T-helper 17 cell (primary cell): ENCODE measurements around the gene ADAMTS12. TPM values are rescaled to one million over a fixed set of nuclear protein-coding genes. Genes with fewer than 3 reads are reported as not detected.

ENCODE experiments used
- ATAC-seq: fragments of 150-1000 bp; cut with Tn5 transposase; 2 replicates; pipeline ENCODE4 v1.10.0; 2021; ENCODE audit warnings: mild to moderate bottlenecking, moderate library complexity
- DNase-seq, 3 donors: peaks; one replicate each; pipeline versions ENCODE4 v3.0.0 to v3.0.0-alpha.2; 2020 to 2021
- H3K9me3 ChIP-seq: one replicate; pipeline ENCODE4 v1.7.0; 2013; ENCODE audit warnings: low read length, mild to moderate bottlenecking; ENCODE audit not compliant: control insufficient read depth, poor library complexity, severe bottlenecking
- H3K27ac Mint-ChIP-seq: one replicate; pipeline ENCODE4 v1.8.0; 2022; ENCODE audit warnings: mild to moderate bottlenecking, moderate library complexity, mixed read lengths
- H3K27me3 Mint-ChIP-seq: one replicate; pipeline ENCODE4 v1.8.0; 2022; ENCODE audit warnings: mixed read lengths
- H3K36me3 Mint-ChIP-seq: one replicate; pipeline ENCODE4 v1.8.0; 2022; ENCODE audit warnings: low read depth, mixed read lengths
- H3K4me1 Mint-ChIP-seq: one replicate; pipeline ENCODE4 v1.8.0; 2022; ENCODE audit warnings: mild to moderate bottlenecking, mixed read lengths
- H3K4me3 Mint-ChIP-seq: one replicate; pipeline ENCODE4 v1.8.0; 2022; ENCODE audit warnings: mild to moderate bottlenecking, moderate library complexity, mixed read lengths
- total RNA-seq, 4 donors: library from RNA in 2 of 4; stranded (reverse) in 2 of 4; gene quantifications; one replicate each; pipeline ENCODE4 v1.2.3 and lab custom pipeline; 2022 to 2026

ADAMTS12 gene
- total RNA-seq, 2 donors from 2014 or later, result not detected

DNA sequence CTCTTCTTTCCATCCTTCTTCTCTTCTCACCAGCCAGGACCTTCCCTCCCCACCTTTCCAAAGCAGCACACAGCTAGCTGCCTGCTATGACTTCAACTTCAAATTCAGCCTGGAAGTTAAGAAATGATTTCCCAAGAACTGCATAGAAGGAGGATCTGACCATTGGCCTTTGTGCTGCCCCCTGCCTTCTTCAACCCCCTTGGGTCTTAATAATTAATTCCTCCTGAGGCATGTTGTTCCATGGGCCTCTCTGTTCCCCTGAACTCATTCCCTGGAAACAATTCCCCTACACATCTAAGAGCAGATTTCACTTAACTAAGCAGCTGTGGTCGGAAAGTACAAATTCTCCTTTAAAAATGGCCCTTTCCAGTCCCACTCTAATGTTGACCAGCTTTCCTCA lies 62.4 kb downstream of the ADAMTS12 start:
- Mint-ChIP-seq H3K27ac (no peak overlapping the region), H3K4me3 (no peak overlapping the region), H3K36me3 (no peaks in the 10 kb centered on the region), H3K4me1 (no peaks in the 10 kb centered on the region), H3K27me3 (peaks cover 22% of the 10 kb centered on the region)
- no peak for ATAC-seq
- DNase-seq, result no peak
- no peaks in the 10 kb centered on the region for H3K9me3 ChIP-seq

- Mint-ChIP-seq H3K4me1 (no peaks in the 10 kb centered on the region), H3K27me3 (peaks cover 24% of the 10 kb centered on the region), H3K4me3 (no peak overlapping the region), H3K36me3 (no peaks in the 10 kb centered on the region), H3K27ac (no peak overlapping the region)
- no peaks in the 10 kb centered on the region for H3K9me3 ChIP-seq
- DNase-seq (no peak), ATAC-seq (no peak)
Measured at GRCh38 chr5:33828626-33829308, 63.0 kb downstream of the ADAMTS12 start.

DNA sequence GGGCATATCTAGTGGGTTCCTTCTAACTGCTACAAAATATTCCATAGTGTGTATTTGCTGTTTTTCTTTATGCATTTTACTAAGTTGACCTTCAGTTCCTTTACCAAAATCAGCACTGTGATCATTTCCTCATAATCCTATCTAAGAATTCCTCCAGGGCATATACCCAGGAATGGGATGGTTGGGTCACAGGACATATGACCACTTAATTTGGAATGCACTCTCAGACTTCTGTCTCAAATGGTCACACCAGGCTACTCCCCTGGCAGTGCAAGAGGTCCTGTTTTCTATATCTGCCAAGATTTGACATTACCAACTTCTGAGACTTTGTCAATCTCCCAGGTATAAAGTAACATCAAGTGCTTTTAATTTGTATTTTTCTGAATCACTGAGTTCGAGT lies 63.9 kb downstream of the ADAMTS12 start:
- Mint-ChIP-seq H3K4me1 (no peaks in the 10 kb centered on the region), H3K36me3 (no peaks in the 10 kb centered on the region), H3K27me3 (peaks cover 32% of the 10 kb centered on the region), H3K27ac (no peak overlapping the region), H3K4me3 (no peak overlapping the region)
- ATAC-seq (no peak), DNase-seq (no peak)
- H3K9me3 ChIP-seq, result no peaks in the 10 kb centered on the region

DNA sequence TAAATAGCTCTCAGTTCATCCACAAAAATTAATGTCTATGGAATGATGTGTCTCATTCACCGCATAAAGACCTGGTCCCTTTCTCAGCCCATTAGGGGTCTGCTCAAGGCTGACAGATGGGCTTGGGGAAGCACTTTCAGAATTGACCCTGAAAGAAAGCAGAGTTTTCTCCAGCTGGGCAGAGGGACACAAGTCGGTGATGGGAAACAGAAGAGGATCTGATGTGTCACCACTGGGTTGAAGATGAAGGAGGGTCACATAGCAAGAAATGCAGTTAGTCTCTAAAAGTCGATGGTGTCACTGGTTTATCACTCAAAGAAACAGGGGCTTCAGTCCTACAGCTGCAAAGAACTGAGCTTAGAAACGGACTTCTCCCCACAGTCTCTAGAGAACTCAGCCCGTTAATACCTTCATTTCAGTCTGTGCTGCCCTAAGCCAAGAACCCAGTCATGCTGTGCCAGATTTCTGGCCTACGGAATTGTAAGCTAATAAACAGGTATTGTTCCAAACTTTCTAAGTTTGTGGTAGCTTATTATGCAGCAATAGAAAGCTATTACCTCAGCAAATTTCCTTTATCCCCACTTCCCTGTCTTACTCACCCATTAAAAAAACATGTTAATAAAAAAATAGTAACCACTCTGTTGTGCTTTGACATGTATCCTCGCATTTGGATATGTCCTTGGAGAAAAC lies 64.6 kb downstream of the ADAMTS12 start:
- ATAC-seq (no peak), DNase-seq (no peak)
- no peaks in the 10 kb centered on the region for H3K4me1 Mint-ChIP-seq
- no peak overlapping the region for H3K4me3 Mint-ChIP-seq
- no peaks in the 10 kb centered on the region for H3K36me3 Mint-ChIP-seq
- no peaks in the 10 kb centered on the region for H3K9me3 ChIP-seq
- H3K27ac Mint-ChIP-seq, result no peak overlapping the region
- peaks cover 32% of the 10 kb centered on the region for H3K27me3 Mint-ChIP-seq

DNA sequence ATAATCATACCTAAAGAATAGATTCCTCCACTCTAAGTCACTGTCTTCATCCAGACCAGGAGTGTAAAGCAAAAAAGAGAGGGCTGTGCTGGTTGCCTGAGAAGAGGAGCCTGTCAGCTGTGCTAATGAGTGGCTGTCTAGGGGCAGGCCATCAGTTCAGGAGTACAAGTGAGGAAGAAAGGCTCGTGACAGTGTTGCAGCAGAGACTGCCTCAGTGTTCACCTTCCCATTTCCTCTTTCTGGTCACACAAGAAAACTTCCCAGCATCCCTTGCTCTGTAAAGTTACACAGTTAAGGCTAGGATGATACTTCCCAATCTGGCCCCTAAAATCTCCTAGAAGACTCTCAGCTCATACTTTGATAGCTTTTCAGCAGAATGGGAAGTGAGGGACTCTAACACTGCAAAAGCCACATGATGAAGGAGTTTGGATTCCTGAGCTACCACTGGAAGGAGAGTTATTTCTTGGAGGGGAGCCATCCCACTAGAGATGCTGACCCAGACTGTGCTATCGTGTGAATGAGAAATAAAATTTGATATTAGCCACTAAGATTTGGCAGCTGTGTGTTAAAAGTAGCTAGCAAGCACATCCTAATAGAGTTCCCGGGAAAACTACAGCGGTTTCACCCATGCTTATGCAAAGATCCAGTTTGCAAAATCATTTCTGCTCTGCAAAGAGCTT lies 67.1 kb downstream of the ADAMTS12 start:
- Mint-ChIP-seq H3K4me1 (no peaks in the 10 kb centered on the region), H3K36me3 (no peaks in the 10 kb centered on the region), H3K27me3 (peaks cover 34% of the 10 kb centered on the region), H3K4me3 (no peak overlapping the region), H3K27ac (no peak overlapping the region)
- no peak for DNase-seq
- H3K9me3 ChIP-seq, result no peaks in the 10 kb centered on the region
- ATAC-seq, result no peak

DNA sequence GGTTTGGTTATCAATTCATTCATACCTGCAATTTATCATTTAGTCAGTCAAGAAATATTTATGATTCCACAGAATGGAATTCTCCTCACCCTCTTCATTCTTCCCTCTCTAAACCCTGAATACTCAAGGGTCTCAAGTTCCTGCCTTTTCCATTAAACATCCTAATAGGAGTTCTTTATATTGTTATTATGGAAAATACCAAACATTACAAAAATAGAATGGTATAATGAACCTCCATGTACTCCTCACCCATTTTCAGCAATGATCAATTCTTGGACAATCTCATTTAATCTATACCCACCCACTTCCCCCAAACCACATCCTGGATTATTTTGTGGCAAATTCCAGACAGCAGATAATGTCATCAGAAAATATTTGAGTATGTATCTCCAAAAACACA lies 74.5 kb downstream of the ADAMTS12 start:
- no peaks in the 10 kb centered on the region for H3K36me3 Mint-ChIP-seq
- no peak overlapping the region for H3K27ac Mint-ChIP-seq
- peaks cover 5% of the 10 kb centered on the region for H3K27me3 Mint-ChIP-seq
- no peaks in the 10 kb centered on the region for H3K9me3 ChIP-seq
- no peaks in the 10 kb centered on the region for H3K4me1 Mint-ChIP-seq
- H3K4me3 Mint-ChIP-seq, result no peak overlapping the region
- no peak for DNase-seq
- ATAC-seq, result no peak

DNA sequence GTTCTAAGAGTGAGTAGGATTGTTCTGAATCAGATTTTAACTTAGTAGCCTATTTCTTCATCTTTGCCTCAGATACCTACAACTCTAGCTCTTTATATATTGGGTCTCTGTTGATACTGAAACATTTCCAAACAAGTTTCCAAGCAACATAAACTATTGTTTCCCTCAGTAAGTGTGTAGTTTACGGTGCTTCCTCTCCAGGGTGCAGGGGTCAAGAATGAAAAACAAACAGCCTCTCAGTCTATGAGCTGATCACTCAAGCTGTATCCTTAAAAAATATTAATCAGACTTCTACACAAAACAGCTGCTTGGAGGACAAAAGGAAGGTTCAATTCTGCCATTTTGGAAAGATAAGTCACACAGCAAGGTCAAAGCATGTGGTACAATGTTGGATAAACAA lies 75.0 kb downstream of the ADAMTS12 start:
- Mint-ChIP-seq H3K27me3 (peaks cover 5% of the 10 kb centered on the region), H3K36me3 (no peaks in the 10 kb centered on the region), H3K27ac (no peak overlapping the region), H3K4me1 (no peaks in the 10 kb centered on the region), H3K4me3 (no peak overlapping the region)
- no peak for DNase-seq
- ATAC-seq, result no peak
- H3K9me3 ChIP-seq, result no peaks in the 10 kb centered on the region

GRCh38 chr5:33812746-33813145 lies 79.0 kb downstream of the ADAMTS12 start:
- DNase-seq, result no peak
- H3K27me3 Mint-ChIP-seq, result no peaks in the 10 kb centered on the region
- no peaks in the 10 kb centered on the region for H3K9me3 ChIP-seq
- H3K27ac Mint-ChIP-seq, result no peak overlapping the region
- no peak for ATAC-seq
- H3K4me3 Mint-ChIP-seq, result no peak overlapping the region
- H3K36me3 Mint-ChIP-seq, result no peaks in the 10 kb centered on the region
- H3K4me1 Mint-ChIP-seq, result peaks cover 5% of the 10 kb centered on the region

DNA sequence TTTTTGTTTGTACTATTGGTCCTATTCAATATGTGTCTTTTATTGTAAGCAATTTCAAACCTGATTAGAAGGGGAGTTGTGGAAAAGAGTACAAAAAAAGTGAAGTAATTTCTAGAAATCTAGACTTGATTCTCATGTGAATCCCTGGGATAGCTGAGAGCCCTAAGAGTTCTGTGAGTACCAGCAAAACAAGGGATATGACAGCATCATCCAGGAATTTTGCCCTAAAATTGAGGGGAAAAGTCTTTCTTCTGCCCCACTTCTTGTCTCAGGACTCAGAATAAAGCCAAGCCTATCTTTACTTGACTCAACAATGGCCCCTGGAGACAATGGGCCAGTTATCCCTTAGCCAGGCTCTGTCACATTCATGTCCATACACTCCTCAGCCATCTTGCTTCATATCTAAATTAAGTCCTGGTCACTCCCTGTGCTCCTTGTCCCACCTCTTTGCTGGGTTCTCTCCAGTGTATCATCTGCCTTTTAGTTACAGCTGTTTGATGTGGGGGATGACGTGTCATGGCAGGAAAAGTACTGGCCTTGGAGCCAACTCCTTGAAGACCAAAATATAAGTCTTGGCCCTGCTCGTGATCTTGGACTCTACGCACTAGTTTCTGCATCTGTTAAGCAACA lies 81.2 kb downstream of the ADAMTS12 start:
- DNase-seq (no peak), ATAC-seq (no peak)
- no peaks in the 10 kb centered on the region for H3K9me3 ChIP-seq
- Mint-ChIP-seq H3K36me3 (no peaks in the 10 kb centered on the region), H3K4me1 (peaks cover 5% of the 10 kb centered on the region), H3K4me3 (no peak overlapping the region), H3K27me3 (no peaks in the 10 kb centered on the region), H3K27ac (no peak overlapping the region)

GRCh38 chr5:33809936-33810335 lies 81.9 kb downstream of the ADAMTS12 start:
- ATAC-seq, result no peak
- DNase-seq, result no peak
- no peaks in the 10 kb centered on the region for H3K9me3 ChIP-seq
- Mint-ChIP-seq H3K4me1 (peaks cover 5% of the 10 kb centered on the region), H3K4me3 (no peak overlapping the region), H3K36me3 (no peaks in the 10 kb centered on the region), H3K27me3 (no peaks in the 10 kb centered on the region), H3K27ac (no peak overlapping the region)

DNA sequence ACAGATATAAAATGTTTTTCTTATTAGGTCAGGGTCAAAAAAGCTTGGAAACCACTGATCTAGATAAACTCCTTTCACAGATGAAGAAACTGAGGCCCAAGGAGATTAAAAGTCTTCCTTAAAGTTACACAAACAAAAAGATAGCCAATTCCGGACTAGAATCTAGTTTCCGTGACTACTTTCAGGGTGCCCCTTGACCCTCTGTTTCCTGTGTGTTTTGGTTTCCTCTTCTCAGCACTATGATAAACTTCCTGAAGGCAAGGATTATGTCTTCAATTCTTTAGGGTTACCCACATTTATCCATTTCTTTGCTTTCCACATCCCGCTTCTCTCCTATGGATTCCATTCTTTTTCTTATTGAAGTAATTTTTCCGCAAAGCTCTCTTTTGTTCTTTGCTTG lies 83.1 kb downstream of the ADAMTS12 start:
- peaks cover 5% of the 10 kb centered on the region for H3K4me1 Mint-ChIP-seq
- H3K36me3 Mint-ChIP-seq, result no peaks in the 10 kb centered on the region
- no peak overlapping the region for H3K4me3 Mint-ChIP-seq
- no peak for ATAC-seq
- no peaks in the 10 kb centered on the region for H3K9me3 ChIP-seq
- H3K27ac Mint-ChIP-seq, result no peak overlapping the region
- DNase-seq, result no peak
- no peaks in the 10 kb centered on the region for H3K27me3 Mint-ChIP-seq

GRCh38 chr5:33807771-33808170 lies 84.0 kb downstream of the ADAMTS12 start:
- Mint-ChIP-seq H3K36me3 (no peaks in the 10 kb centered on the region), H3K4me1 (peaks cover 5% of the 10 kb centered on the region), H3K4me3 (no peak overlapping the region), H3K27ac (no peak overlapping the region), H3K27me3 (no peaks in the 10 kb centered on the region)
- no peaks in the 10 kb centered on the region for H3K9me3 ChIP-seq
- ATAC-seq, result no peak
- DNase-seq, result no peak

- Mint-ChIP-seq H3K4me1 (peaks cover 5% of the 10 kb centered on the region), H3K4me3 (no peak overlapping the region), H3K27ac (no peak overlapping the region), H3K36me3 (no peaks in the 10 kb centered on the region), H3K27me3 (no peaks in the 10 kb centered on the region)
- ATAC-seq, result no peak
- no peak for DNase-seq
- H3K9me3 ChIP-seq, result no peaks in the 10 kb centered on the region
Measured at GRCh38 chr5:33806738-33807442, 84.9 kb downstream of the ADAMTS12 start.
